IMR-90 (cell line): ENCODE data around the gene PTGR1. TPM values are rescaled to one million over a fixed set of nuclear protein-coding genes. Genes with fewer than 3 reads are reported as not detected.

ENCODE experiments used
- ATAC-seq: fragments of 200-7000 bp; cut with Tn5 transposase; 2 replicates; pipeline ENCODE4 v1.9.1; 2020; ENCODE audit warnings: low read depth, mild to moderate bottlenecking, moderate library complexity
- BruUV-seq: library from RNA; stranded (reverse); fragments of 400-500 nt; replicated peaks from 2 replicates; lab custom pipeline; 2021; lab: Mats Ljungman, UMichigan
- CTCF ChIA-PET: fragments of 300-600 bp; formaldehyde crosslinking; extraction: SDS; loops from one replicate; lab custom pipeline; 2021; ENCODE audit warnings: antibody characterized with exemption; lab: Yijun Ruan, JAX
- POLR2A ChIA-PET: fragments of 300-600 bp; sonication (Branson Sonifier 250); formaldehyde crosslinking; loops from one replicate; lab custom pipeline; 2022; ENCODE audit warnings: antibody characterized with exemption; ENCODE audit not compliant: unreplicated experiment; lab: Charles Lee
- DNase-seq: peaks from one replicate; pipeline ENCODE4 v3.0.0; 2013
- H2AFZ ChIP-seq: replicated peaks from 2 replicates; pipeline ENCODE3; 2013; ENCODE audit warnings: low read length, mild to moderate bottlenecking; ENCODE audit not compliant: poor library complexity
- H2AK5ac ChIP-seq: 2 replicates; pipeline ENCODE4 v1.6.1; 2013; ENCODE audit warnings: low read depth, low read length, inconsistent platforms
- H2AK9ac ChIP-seq: replicated peaks from 2 replicates; pipeline ENCODE3; 2013; ENCODE audit warnings: mild to moderate bottlenecking, low read depth, low read length, moderate library complexity; ENCODE audit not compliant: poor library complexity
- H2BK120ac ChIP-seq: 2 replicates; pipeline ENCODE4 v1.6.1; 2013; ENCODE audit warnings: low read depth, low read length, inconsistent platforms
- H2BK15ac ChIP-seq: 3 replicates; pipeline ENCODE4 v1.6.1; 2013; ENCODE audit warnings: low read depth, low read length, inconsistent platforms
- H2BK20ac ChIP-seq: 2 replicates; pipeline ENCODE4 v1.6.1; 2013; ENCODE audit warnings: low read depth, mild to moderate bottlenecking, inconsistent platforms, low read length, moderate library complexity
- H2BK5ac ChIP-seq: 2 replicates; pipeline ENCODE4 v1.6.1; 2013; ENCODE audit warnings: mild to moderate bottlenecking, low read depth, low read length, inconsistent platforms; ENCODE audit not compliant: poor library complexity, severe bottlenecking
- H3K14ac ChIP-seq: replicated peaks from 2 replicates; pipeline ENCODE4 v1.6.1; 2013; ENCODE audit warnings: low read depth, low read length, inconsistent platforms
- H3K18ac ChIP-seq: 2 replicates; pipeline ENCODE4 v1.6.1; 2013; ENCODE audit warnings: low read depth, low read length, control low read depth
- H3K23ac ChIP-seq: 2 replicates; pipeline ENCODE4 v1.6.1; 2013; ENCODE audit warnings: low read depth, low read length, inconsistent platforms
- H3K27ac ChIP-seq: 2 replicates; pipeline ENCODE4 v1.5.1; 2013; ENCODE audit warnings: mild to moderate bottlenecking, control low read depth, low read length; ENCODE audit not compliant: insufficient read depth
- H3K27me3 ChIP-seq: 2 replicates; pipeline ENCODE4 v1.6.1; 2013; ENCODE audit warnings: low read length; ENCODE audit not compliant: control insufficient read depth, insufficient read depth
- H3K36me3 ChIP-seq: 2 replicates; pipeline ENCODE4 v1.6.1; 2013; ENCODE audit warnings: low read length, mixed read lengths; ENCODE audit not compliant: control insufficient read depth, insufficient read depth
- H3K4ac ChIP-seq: 2 replicates; pipeline ENCODE4 v1.6.1; 2013; ENCODE audit warnings: low read depth, low read length, inconsistent platforms
- H3K4me1 ChIP-seq: 2 replicates; pipeline ENCODE4 v1.6.1; 2013; ENCODE audit warnings: low read length, mixed read lengths; ENCODE audit not compliant: control insufficient read depth, insufficient read depth
- H3K4me2 ChIP-seq: 2 replicates; pipeline ENCODE4 v1.6.1; 2013; ENCODE audit warnings: low read depth, mild to moderate bottlenecking, control low read depth, low read length, moderate library complexity
- H3K4me3 ChIP-seq: 2 replicates; pipeline ENCODE4 v1.5.1; 2013; ENCODE audit warnings: low read depth, mild to moderate bottlenecking, control low read depth, low read length, moderate library complexity; ENCODE audit not compliant: insufficient read depth
- H3K56ac ChIP-seq: 2 replicates; pipeline ENCODE4 v1.6.1; 2013; ENCODE audit warnings: low read length, inconsistent platforms; ENCODE audit not compliant: insufficient read depth; ENCODE audit errors: extremely low read depth
- H3K79me1 ChIP-seq, 2 experiments: 2 replicates each; pipeline ENCODE4 v1.6.1; 2013; ENCODE audit warnings: low read length in 2 of 2, inconsistent platforms in 1 of 2, low read depth in 1 of 2
- H3K9ac ChIP-seq: 2 replicates; pipeline ENCODE4 v1.6.1; 2013; ENCODE audit warnings: low read depth, low read length, control low read depth
- H3K9me1 ChIP-seq: 2 replicates; pipeline ENCODE4 v1.6.1; 2013; ENCODE audit warnings: low read length, inconsistent platforms; ENCODE audit not compliant: insufficient read depth
- H3K9me3 ChIP-seq: 2 replicates; pipeline ENCODE4 v1.6.1; 2013; ENCODE audit warnings: low read length; ENCODE audit not compliant: control insufficient read depth, insufficient read depth
- H4K20me1 ChIP-seq: 2 replicates; pipeline ENCODE4 v1.6.1; 2013; ENCODE audit warnings: low read length, inconsistent platforms; ENCODE audit not compliant: insufficient read depth
- H4K5ac ChIP-seq: 2 replicates; pipeline ENCODE4 v1.6.1; 2013; ENCODE audit warnings: mild to moderate bottlenecking, low read depth, low read length, control low read depth
- H4K8ac ChIP-seq, 2 experiments: 2 replicates each; pipeline ENCODE4 v1.6.1; 2013; ENCODE audit warnings: low read depth in 2 of 2, low read length in 2 of 2, control low read depth in 1 of 2, inconsistent platforms in 1 of 2
- H4K91ac ChIP-seq: 2 replicates; pipeline ENCODE4 v1.6.1; 2013; ENCODE audit warnings: low read depth, low read length, inconsistent platforms; ENCODE audit not compliant: insufficient read depth
- CEBPB ChIP-seq: IDR thresholded peaks from 2 replicates; pipeline ENCODE4 v1.6.1; 2012; ENCODE audit warnings: low read depth, low read length, improper control_type of control experiment
- CTCF ChIP-seq: conservative IDR thresholded peaks from 2 replicates; pipeline ENCODE4 v1.5.1; 2012; ENCODE audit warnings: mild to moderate bottlenecking, low read depth, low read length, improper control_type of control experiment
- MAZ ChIP-seq: IDR thresholded peaks from 2 replicates; pipeline ENCODE4 v1.6.1; 2012; ENCODE audit warnings: low read depth, mild to moderate bottlenecking, low read length, improper control_type of control experiment, moderate library complexity, borderline replicate concordance
- RCOR1 ChIP-seq: IDR thresholded peaks from 2 replicates; pipeline ENCODE4 v1.6.1; 2012; ENCODE audit warnings: mild to moderate bottlenecking, low read length, improper control_type of control experiment; ENCODE audit not compliant: insufficient replicate concordance
- USF2 ChIP-seq: fragments of 150-350 bp; IDR thresholded peaks from 2 replicates; pipeline ENCODE4 v1.6.1; 2017; ENCODE audit warnings: mild to moderate bottlenecking, antibody characterized with exemption, low read length, low read depth
- WGBS, 2 experiments: methylation state at CpG; one replicate each; pipeline versions ENCODE4 v1.1.5 to v1.1.7; 2013; ENCODE audit warnings: missing lambda C conversion rate in 2 of 2; ENCODE audit not compliant: insufficient read length in 1 of 2; ENCODE audit errors: extremely low coverage in 2 of 2; 5-methylcytosine and 5-hydroxymethylcytosine counted together
- dilution Hi-C: fragments of 300-500 bp; cut with HindIII; formaldehyde crosslinking; loops from one replicate; pipeline ENCODE4 v1.14.3; 2018; ENCODE audit warnings: low sequenced_read_pairs; ENCODE audit not compliant: unreplicated experiment
- in situ Hi-C: fragments of 300-500 bp; cut with MboI; formaldehyde crosslinking; loops from 3 replicates; pipeline ENCODE4 v1.14.3; 2019; ENCODE audit warnings: low sequenced_read_pairs, inconsistent platforms, mixed read lengths
- intact Hi-C: fragments of 100-400 bp; cut with micrococcal nuclease; formaldehyde crosslinking; loops from 2 replicates; pipeline ENCODE4 v1.10.0; 2022
- polyA plus RNA-seq, 3 experiments: library from polyadenylated mRNA; depleted of rRNA; stranded (reverse); fragments of >200 nt; gene quantifications; 2 replicates each; pipeline ENCODE4 v1.2.3, GENCODE V29; 2012; ENCODE audit warnings: low replicate concordance in 1 of 3
- total RNA-seq: library from RNA; depleted of rRNA; stranded (reverse); fragments of >200 nt; gene quantifications from 2 replicates; pipeline ENCODE4 v1.2.3, GENCODE V29; 2012

The PTGR1 gene
- total and polyA plus RNA-seq, 2 of the 4 experiments (the other 2 are of a cell fraction): 45.9 to 72.7 TPM

- H4K5ac ChIP-seq: peak overlapping the region; percentile 38
- H3K27me3 ChIP-seq: no peaks in the 10 kb centered on the region
- peak overlapping the region; percentile 78 for H3K4me2 ChIP-seq
- H4K91ac ChIP-seq: peak overlapping the region; percentile 14
- H2AK9ac ChIP-seq: peak overlapping the region; percentile 91
- H3K9me3 ChIP-seq: no peaks in the 10 kb centered on the region
- H2BK20ac ChIP-seq: no peak overlapping the region
- no peaks in the 10 kb centered on the region for H4K20me1 ChIP-seq
- 2% methylated on average over 9 of the region's 16 CpGs; no CpG with 5 or more reads in 1 of the 2 experiments for WGBS, 2 experiments
- no peak overlapping the region for H2BK120ac ChIP-seq
- DNase-seq (peak; percentile 62), ATAC-seq (peak; percentile 31)
- in situ Hi-C loops (no loop called here), dilution Hi-C loops (no loop called here), intact Hi-C loops (loop anchor here (1.0 to 10.0 kb wide), 4 partner anchors 24 to 476 kb away; partner anchors contain the start of gene UGCG)
- H3K4me3 ChIP-seq: peak overlapping the region; percentile 57
- H4K8ac ChIP-seq: peak overlapping the region; percentile 69 to 80
- peak overlapping the region; percentile 37 for H3K18ac ChIP-seq
- H3K9me1 ChIP-seq: peaks cover 10% of the 10 kb centered on the region; the same call in 1 of the 2 replicates
- no TSS peak for BruUV-seq
- H2AFZ ChIP-seq: peak overlapping the region; percentile 96
- peak overlapping the region; percentile 62; the same call in 1 of the 2 replicates for H3K56ac ChIP-seq
- peaks cover 9 to 43% of the 10 kb centered on the region in 2 experiments for H3K79me1 ChIP-seq
- H3K9ac ChIP-seq: peak overlapping the region; percentile 92
- peak overlapping the region; percentile 95; the same call in 1 of the 2 replicates for H3K23ac ChIP-seq
- peak overlapping the region; percentile 94 for H3K14ac ChIP-seq
- H2AK5ac ChIP-seq: peak overlapping the region; percentile 32; the same call in 1 of the 2 replicates
- peak overlapping the region; percentile 88 for H3K4ac ChIP-seq
- H3K4me1 ChIP-seq: 0 out of 2 replicates have a peak, but pooled peaks cover 2% of the 10 kb centered on the region
- no peak for TF ChIP-seq RCOR1
- no peak for TF ChIP-seq MAZ
- no peak for TF ChIP-seq USF2
- no peak for TF ChIP-seq CTCF
- peak; percentile 83 for TF ChIP-seq CEBPB
- H2BK5ac ChIP-seq: peak overlapping the region; percentile 65
- H3K27ac ChIP-seq: peak overlapping the region; percentile 61
- ChIA-PET POLR2A (interaction anchor here (0.6 kb wide), 1 partner anchor 568 kb away, joined by 3 read pairs; no protein-coding TSS in a partner anchor), CTCF (interaction anchor here (0.5 to 1.1 kb wide), 7 partner anchors 11 to 1908 kb away, joined by 3 to 5 read pairs (median 4); no protein-coding TSS in a partner anchor)
- no peak overlapping the region for H2BK15ac ChIP-seq
- H3K36me3 ChIP-seq: peaks cover 17% of the 10 kb centered on the region
Observed at GRCh38 chr9:111598733-111599091, 735 bp downstream of the PTGR1 start.
